Measurements from ENCODE around the gene CAP2. TPM values are rescaled to one million over a fixed set of nuclear protein-coding genes. Genes with fewer than 3 reads are reported as not detected.
"Not testable (repeated sequence)": the region's sequence is repeated elsewhere in the genome, so short reads cannot be mapped to it uniquely, and the experiment has no call there.

Gene CAP2
- total RNA-seq, 1 experiment from 2014 or later, result 5.4 TPM

DNA sequence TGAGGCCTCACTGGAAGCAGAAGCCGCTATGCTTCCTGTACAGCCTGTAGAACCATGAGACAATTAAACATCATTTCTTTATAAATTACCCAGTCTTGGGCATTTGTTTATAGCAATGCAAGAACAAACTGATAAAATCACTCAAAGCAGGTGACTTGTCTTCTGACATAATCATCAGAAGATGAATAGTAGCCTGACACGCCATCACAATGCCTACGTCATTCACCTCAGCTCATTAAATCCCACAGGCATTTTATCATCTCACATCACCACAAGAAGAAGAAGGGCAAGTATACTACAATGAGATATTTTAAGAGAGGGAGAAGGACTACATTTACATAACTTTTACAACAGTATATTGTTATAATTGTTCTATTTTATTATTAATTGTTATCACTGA lies 3.1 kb upstream of the CAP2 start:
- H3K4me3 ChIP-seq, result no peak overlapping the region
- DNase-seq, result no peak
- H3K9me3 ChIP-seq, result no peaks in the 10 kb centered on the region
- H3K27me3 ChIP-seq, result no peaks in the 10 kb centered on the region
- H3K36me3 ChIP-seq, result no peaks in the 10 kb centered on the region

DNA sequence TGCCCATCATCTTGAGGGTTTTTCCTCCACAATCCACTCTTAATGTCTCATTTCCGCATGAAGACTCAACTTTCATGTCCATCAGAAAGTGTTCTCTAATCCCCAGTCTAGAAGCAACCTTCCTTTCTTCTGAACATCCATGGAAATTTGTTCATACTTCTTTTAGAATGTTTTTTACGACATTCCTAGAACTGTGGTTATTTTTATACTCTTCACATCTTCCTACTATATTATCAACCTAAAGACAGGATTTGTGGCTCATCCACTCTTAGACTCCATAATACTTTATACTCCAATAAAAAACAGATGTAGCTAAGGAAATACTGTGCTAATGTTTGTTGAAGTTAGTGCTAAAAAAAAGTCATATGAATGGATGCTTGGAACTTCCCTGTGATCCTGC lies 1.4 kb upstream of the CAP2 start:
- Histone ChIP-seq H3K27me3 (no peaks in the 10 kb centered on the region), H3K4me3 (no peak overlapping the region), H3K36me3 (no peaks in the 10 kb centered on the region), H3K9me3 (no peaks in the 10 kb centered on the region)
- DNase-seq, result no peak

DNA sequence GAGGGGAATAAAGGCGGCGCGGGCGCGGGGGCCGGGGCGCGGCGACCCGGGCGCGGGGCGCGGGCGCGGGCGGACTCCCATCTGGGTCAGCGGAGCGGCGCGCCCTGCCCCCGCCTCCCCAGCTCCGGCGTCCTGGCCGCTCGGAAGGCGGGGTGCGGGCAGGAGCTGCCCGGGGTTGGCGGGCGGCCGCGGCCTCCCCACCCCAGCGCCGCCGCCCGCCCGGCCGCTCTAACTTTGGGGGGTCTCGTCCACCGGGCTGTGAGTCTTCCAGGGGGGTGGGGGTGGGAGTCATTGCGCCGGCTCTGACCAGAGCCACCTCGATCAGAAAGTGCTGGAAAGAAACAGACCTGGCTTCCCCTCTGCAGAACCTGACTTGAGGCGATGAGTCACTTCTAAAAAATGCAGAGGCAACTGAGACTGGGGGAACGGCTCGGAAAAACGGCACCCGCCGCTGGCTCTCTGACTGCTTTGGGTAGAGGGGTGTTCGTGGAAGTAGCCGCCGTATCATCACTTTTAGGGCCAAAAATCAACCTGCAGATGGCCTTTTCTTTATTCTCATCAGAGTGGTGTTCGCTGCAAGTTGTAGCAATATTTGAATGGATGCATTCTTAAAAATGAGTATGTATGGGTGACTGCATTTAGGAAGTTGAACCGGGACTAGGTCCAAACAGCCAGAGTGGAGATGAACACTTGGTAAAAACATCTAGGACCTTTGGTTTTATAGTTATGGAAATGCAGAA lies 667 bp downstream of the CAP2 start:
- Histone ChIP-seq H3K9me3 (no peaks in the 10 kb centered on the region), H3K36me3 (no peaks in the 10 kb centered on the region), H3K27me3 (no peaks in the 10 kb centered on the region), H3K4me3 (peak overlapping the region; percentile 63)
- peak; percentile 64 for DNase-seq

DNA sequence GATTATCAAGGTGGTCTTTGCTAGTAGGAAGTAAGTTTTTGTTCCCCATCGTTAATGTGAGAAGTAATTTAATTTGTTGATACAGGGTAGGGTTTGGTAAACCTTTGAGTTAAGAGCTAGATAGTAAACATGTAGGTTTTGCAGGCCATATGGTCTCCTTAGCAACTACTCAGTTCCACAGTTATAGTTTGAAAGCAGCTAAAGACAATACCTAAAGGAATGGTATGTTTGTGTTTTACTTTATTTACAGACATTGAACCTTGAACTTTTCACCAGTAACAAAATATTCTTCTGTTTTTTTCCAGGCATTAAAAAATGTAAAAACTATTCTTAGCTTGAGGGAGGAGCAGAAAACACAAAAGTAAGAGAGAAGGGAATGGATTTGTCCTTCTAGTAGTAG lies 1.7 kb downstream of the CAP2 start:
- DNase-seq, result no peak
- no peaks in the 10 kb centered on the region for H3K9me3 ChIP-seq
- H3K27me3 ChIP-seq, result no peaks in the 10 kb centered on the region
- no peaks in the 10 kb centered on the region for H3K36me3 ChIP-seq
- H3K4me3 ChIP-seq, result no peak overlapping the region

DNA sequence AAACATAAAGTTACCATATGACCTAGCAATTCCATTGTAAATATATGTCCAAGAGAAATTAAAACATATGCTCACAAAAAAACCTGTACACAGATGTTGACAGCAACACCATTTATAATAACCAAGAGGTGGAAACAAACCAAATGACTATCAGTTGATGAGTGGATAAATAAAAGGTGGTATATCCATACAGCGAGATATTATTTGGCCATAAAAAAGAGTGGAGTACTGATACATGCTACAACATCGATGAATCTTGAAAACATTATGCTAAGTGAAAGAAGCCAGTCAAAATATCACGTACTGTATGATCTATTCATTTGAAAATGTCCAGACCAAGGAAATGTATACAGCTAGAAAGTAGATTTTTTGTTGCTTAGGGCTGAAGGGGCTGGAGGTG lies 2.9 kb downstream of the CAP2 start:
- H3K27me3 ChIP-seq, result no peaks in the 10 kb centered on the region
- no peaks in the 10 kb centered on the region for H3K9me3 ChIP-seq
- no peak overlapping the region for H3K4me3 ChIP-seq
- DNase-seq, result no peak
- no peaks in the 10 kb centered on the region for H3K36me3 ChIP-seq

DNA sequence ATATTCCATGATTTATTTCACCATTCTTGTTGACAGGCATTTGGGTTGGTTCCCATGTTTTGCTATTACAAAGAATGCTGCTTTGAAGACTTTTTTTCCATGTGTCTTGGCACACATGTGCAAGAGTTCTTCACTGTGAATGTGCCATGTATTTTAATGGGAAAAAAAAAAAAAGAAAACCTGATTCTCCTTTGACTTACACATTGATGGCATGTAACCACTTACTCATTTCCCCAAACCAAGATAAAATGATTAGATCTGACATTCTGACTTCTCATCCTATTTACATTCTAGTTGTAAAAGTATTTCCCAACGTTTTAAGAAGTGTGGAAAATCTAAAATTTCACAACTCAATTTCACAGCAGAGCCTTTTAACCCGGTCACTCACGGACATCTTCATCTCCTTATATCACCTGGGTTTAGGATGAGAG lies 4.4 kb downstream of the CAP2 start:
- H3K9me3 ChIP-seq, result no peaks in the 10 kb centered on the region
- no peak for DNase-seq
- H3K36me3 ChIP-seq, result no peaks in the 10 kb centered on the region
- no peak overlapping the region for H3K4me3 ChIP-seq
- H3K27me3 ChIP-seq, result no peaks in the 10 kb centered on the region

DNA sequence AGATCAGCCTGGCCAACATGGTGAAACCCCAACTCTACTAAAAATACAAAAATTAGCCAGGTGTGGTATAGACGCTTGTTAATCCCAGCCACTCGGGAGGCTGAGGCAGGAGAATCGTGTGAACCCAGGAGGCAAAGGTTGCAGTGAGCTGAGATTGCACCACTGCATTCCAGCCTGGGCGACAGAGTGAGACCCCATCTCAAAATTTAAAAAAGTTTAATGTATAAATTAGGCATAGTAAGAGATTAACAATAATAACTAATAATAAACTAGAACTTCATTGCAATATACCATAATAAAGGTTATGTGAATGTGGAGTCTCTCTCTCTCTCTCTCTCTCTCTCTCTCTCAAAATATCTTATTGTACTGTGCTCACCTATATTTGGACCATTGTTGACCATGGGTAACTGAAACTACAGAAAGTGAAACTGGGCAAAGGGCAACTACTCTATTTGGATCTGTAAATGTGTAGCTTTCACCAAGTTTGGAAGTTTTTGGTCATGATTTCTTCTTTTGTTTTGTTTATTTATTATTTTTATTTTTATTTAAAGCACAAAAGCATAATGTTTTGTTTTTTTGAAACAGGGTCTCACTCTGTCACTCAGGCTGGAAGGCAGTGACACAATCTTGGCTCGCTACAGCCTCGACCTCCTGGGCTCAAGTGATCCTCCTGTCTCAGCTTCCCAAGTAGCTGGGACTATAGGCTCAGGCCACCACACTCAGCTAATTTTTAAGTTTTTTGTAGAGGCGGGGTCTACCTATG lies 12.0 kb downstream of the CAP2 start:
- not testable (repeated sequence) for DNase-seq, H3K4me3 ChIP-seq, H3K36me3 ChIP-seq

DNA sequence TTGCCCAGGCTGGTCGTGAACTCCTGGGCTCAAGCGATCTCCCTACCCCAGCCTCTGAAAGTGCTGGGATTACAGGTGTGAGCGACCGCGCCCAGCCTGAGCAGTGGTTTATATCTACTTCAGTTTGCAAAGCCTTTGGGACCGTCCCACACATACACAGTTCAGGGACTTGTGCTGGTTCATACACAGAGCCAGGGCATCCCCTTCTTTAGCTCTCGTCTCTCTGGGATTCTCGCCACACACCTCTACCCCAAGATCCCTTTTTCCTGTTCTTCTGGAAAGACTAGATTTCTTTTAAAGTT lies 12.5 kb downstream of the CAP2 start:
- no peaks in the 10 kb centered on the region; the same call in 1 of the 2 replicates for H3K9me3 ChIP-seq
- no peaks in the 10 kb centered on the region for H3K27me3 ChIP-seq
- no peaks in the 10 kb centered on the region for H3K36me3 ChIP-seq
- no peak overlapping the region for H3K4me3 ChIP-seq
- DNase-seq, result no peak

More for the DNA sequence above, 12.0 kb downstream of the CAP2 start:
- not testable (repeated sequence) for H3K27me3 ChIP-seq, H3K9me3 ChIP-seq

DNA sequence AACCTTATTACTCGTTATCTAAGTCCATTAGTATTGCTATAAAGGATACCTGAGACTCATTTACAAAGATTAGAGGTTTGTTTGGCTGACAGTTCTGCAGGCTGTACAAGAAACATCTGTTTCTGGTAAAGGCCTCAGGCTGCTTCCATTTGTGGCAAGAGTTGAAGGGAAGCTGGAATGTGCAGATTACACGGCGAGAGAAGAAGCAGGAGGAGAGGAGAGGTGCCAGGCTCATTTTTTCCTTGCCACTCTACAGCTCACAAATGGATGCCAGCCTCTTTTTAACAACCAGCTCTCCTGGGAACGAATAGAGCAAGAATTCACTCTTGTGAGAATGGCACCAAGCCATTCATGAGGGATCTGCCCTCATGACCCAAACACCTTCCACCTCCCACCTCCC lies 14.7 kb downstream of the CAP2 start:
- no peak overlapping the region for H3K4me3 ChIP-seq
- H3K27me3 ChIP-seq, result no peaks in the 10 kb centered on the region
- no peak for DNase-seq
- H3K9me3 ChIP-seq, result no peaks in the 10 kb centered on the region; the same call in 1 of the 2 replicates
- H3K36me3 ChIP-seq, result no peaks in the 10 kb centered on the region

DNA sequence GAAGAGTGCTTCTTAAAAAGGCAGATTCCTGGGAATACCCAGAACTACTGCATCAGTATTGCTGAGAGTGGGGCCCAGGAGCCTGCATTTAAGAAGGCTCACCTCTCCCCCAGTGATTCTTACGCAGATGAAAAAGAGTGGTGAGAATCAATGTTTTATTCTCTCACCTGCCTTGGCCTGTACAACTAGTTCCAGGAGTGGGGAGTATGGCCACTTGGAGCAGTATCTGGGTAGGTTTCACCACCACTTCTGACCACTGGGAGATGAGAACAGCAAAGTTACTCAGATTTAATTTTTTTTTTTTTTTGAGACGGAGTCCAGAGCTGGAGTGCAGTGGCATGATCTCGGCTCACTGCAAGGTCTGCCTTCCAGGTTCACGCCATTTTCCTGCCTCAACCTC lies 16.9 kb downstream of the CAP2 start:
- Histone ChIP-seq H3K36me3 (no peaks in the 10 kb centered on the region), H3K9me3 (no peaks in the 10 kb centered on the region; the same call in 1 of the 2 replicates), H3K27me3 (no peaks in the 10 kb centered on the region), H3K4me3 (no peak overlapping the region)
- DNase-seq, result no peak

DNA sequence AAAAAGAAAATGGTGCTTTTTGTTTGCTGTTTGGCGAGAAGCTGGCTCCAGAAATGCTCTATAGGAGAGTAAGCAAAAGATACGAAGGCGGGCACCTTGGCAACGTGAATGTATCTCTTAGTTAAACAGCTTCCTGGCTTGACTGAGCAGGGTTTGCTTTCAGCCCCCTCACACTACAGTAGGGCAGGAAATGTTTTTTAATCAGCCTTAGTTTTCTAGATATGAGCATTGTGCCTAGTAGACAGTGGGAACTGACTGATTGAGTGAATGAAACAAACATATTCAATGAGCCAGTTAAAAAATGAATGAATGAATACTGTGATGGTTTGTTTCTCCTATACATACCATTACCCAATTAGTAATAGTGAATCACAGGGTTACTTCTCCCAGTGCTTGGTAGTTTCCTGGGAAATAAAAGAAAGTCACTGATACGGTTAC lies 19.9 kb downstream of the CAP2 start:
- Histone ChIP-seq H3K36me3 (no peaks in the 10 kb centered on the region), H3K9me3 (no peaks in the 10 kb centered on the region; the same call in 1 of the 2 replicates), H3K27me3 (no peaks in the 10 kb centered on the region), H3K4me3 (no peak overlapping the region)
- peak; percentile 37 for DNase-seq

DNA sequence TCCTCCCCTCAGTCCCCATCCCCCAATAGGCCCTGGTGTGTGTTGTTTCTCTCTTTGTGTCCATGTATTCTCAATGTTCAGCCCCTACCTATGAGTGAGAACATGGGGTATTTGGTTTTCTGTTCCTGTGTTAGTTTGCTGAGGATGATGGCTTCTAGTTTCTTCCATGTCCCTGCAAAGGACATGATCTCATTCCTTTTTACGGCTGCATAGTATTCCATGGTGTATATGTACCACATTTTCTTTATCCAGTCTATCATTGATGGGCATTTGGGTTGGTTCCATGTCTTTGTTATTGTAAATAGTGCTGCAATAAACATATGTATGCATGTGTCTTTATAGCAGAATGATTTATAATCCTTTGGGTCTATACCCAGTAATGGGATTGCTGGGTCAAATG lies 21.0 kb downstream of the CAP2 start:
- DNase-seq, H3K9me3 ChIP-seq, H3K36me3 ChIP-seq, H3K4me3 ChIP-seq, H3K27me3 ChIP-seq: not testable (repeated sequence)

DNA sequence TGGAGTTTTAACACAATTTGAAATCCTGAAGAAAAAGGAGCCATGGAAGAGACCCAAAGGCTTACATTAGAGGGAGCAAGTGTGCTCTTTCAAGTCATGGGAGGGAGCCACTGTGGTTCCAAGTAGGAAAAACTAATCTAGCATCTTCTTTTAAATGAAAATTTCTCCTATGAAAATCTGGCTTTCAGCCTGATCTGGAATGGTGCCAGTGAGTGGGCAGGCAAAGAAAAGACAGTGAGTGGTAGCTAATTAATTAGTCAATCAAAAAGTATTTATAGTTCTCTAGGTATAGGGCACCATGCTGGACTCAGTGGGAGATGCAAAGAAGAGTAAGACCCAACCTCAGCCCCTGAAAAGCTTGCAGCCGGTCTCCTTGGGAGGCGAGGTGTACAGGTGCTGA lies 21.9 kb downstream of the CAP2 start:
- no peaks in the 10 kb centered on the region; the same call in 1 of the 2 replicates for H3K9me3 ChIP-seq
- no peaks in the 10 kb centered on the region for H3K27me3 ChIP-seq
- DNase-seq, result no peak
- no peak overlapping the region for H3K4me3 ChIP-seq
- H3K36me3 ChIP-seq, result no peaks in the 10 kb centered on the region

DNA sequence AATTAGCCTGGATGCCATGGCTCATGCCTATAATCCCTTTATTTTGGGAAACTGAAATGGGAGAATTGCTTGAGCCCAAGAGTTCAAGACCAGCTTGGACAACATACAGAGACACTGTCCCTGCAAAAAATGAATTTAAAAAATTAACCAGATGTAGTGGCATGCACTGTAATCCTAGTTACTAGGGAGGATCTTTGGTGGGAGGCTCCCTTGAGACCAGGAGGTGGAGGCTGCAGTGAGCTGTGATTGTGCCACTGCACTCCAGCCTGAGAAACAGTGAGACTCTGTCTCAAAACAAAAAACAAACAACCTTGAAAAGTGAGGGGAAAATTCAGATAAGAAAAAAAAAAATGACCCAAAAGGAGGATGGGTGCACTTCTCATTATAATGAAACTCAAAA lies 23.4 kb downstream of the CAP2 start:
- H3K9me3 ChIP-seq, result no peaks in the 10 kb centered on the region
- no peak overlapping the region for H3K4me3 ChIP-seq
- no peak for DNase-seq
- no peaks in the 10 kb centered on the region for H3K36me3 ChIP-seq
- no peaks in the 10 kb centered on the region for H3K27me3 ChIP-seq

DNA sequence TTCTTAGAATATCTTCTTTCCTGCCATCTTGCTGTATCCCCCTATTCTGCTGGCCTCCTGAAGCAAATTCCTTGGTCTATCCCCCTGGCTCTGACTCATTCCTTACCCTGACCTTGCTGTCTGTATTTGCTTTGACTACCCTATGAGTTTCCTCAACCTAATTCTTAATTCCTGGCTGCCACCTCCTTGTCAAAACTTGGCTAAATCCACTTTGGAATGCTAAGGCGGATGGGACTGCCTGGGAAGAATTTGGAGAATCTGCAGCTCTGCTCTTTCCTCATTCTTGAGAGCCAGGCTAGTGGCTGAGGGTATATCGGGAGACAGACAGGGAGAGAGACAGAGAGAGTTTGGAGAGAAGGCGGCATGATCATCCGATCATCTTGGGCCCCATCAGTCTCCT lies 24.4 kb downstream of the CAP2 start:
- H3K27me3 ChIP-seq, result no peaks in the 10 kb centered on the region
- no peaks in the 10 kb centered on the region for H3K9me3 ChIP-seq
- H3K4me3 ChIP-seq, result no peak overlapping the region
- H3K36me3 ChIP-seq, result no peaks in the 10 kb centered on the region
- peak; percentile 65 for DNase-seq

DNA sequence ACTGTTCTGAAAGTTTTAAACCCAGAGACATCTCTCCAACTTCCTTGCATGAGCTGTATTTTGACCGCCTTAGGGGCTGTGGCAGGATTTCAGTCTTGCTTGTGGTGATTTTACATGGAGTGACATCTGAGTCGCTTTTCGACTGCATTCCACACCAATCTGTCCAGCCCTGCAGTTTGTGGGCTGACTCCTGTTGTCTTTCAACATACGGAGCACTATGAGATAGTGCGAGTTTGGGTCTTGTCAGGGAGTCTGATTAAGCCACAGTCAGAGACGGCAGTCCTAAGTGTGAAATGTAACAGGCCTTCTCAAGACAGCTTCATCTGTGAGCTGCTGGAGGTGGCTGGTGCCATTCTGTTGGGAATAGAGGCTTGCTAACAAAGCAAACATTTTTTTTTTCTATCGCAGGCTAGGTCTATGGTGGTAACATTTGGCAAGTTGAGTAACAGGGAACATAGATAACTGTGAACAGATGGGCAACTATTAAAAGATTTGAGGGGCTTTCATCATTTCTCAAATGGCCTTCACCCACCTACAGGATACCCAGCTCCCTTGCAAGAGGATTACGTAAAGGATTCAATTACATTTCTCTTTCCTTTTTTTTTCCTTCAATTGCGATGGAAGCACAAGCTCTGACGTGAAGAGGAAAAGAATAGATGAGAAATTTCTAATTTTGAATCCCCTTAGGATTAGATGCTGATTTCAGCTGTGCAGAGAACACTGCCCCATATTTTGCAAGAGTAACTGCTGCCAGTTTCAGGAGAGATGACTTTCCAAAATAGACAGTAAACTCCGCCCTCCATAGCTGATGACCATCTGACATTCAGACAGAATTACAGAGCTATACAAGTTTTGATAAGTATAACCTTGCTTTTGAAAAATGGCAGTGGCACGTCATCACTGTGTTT lies 25.1 kb downstream of the CAP2 start:
- Histone ChIP-seq H3K9me3 (no peaks in the 10 kb centered on the region), H3K4me3 (no peak overlapping the region), H3K36me3 (no peaks in the 10 kb centered on the region), H3K27me3 (no peaks in the 10 kb centered on the region)
- DNase-seq, result peak; percentile 25

DNA sequence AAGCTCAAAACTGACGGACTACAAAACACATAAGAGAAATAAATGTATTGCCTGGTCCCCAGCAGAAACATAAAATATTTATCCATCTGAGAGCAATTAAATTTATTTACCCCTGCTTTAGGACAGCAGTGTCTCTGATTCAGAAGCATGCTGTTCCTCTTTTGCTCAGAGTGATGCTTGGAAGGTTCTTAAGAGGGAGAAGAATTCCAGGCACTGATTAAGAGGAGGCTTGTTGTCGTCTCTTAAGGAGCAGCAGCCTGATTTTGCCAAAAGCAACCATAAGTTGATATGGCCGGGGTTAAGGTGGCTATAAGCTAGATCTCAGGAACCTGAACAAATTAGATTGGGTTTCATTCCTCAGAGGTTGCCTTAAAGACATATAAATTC lies 25.8 kb downstream of the CAP2 start:
- H3K4me3 ChIP-seq, result no peak overlapping the region
- no peaks in the 10 kb centered on the region for H3K27me3 ChIP-seq
- no peaks in the 10 kb centered on the region for H3K9me3 ChIP-seq
- H3K36me3 ChIP-seq, result no peaks in the 10 kb centered on the region
- DNase-seq, result no peak
